Activated T-cell treated with anti-CD3 and anti-CD28 coated beads, Interleukin-2, amount 50 U/mL, for 48 hours (primary cell): ENCODE data around the gene MYRF.
A peak's percentile ranks its signal among the peaks of the same experiment; 100 is the strongest.

Experiments
- DNase-seq, 2 experiments: peaks; one replicate each; pipeline ENCODE4 v3.0.0-alpha.2; 2020

MYRF gene

GRCh38 chr11:61752117-61752924 lies at the start of gene MYRF:
Gene MYRF (plus strand): TSS chr11:61752636. CDS start chr11:61752745, 109 bp downstream.
- peak; percentile 74 to 80 for DNase-seq

GRCh38 chr11:61702701-61703312 lies 49.6 kb upstream of the MYRF start:
- DNase-seq = no peak

GRCh38 chr11:61704838-61705237 lies 47.6 kb upstream of the MYRF start:
- DNase-seq = no peak

GRCh38 chr11:61706452-61707400 lies 45.7 kb upstream of the MYRF start:
- no peak for DNase-seq

GRCh38 chr11:61707574-61707973 lies 44.9 kb upstream of the MYRF start:
- DNase-seq = no peak

GRCh38 chr11:61709110-61709509 lies 43.3 kb upstream of the MYRF start:
- no peak for DNase-seq

GRCh38 chr11:61709572-61709971 lies 42.9 kb upstream of the MYRF start:
- DNase-seq = no peak

DNA sequence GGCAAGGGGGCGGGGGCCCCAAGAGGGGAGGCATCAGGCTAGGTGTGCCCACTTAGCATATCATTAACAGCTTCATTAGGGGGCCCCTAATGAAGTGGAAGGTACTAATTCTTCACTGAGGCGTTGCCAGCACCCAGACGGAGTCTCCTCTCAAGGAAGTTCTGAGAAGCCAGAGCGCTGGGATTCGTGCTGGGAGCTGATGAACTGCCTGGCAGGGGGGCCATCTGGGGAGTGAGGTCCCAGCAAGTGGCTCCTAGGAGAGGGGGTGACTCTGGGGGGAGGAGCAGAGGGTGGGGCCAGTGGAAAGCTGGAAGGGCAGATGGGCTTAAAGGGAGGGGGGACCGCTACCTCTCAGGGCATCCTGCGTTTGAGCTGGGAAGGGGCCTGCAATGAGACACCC lies 42.4 kb upstream of the MYRF start:
- DNase-seq = no peak

- DNase-seq = no peak
Observed at GRCh38 chr11:61711037-61711436, 41.4 kb upstream of the MYRF start.

DNA sequence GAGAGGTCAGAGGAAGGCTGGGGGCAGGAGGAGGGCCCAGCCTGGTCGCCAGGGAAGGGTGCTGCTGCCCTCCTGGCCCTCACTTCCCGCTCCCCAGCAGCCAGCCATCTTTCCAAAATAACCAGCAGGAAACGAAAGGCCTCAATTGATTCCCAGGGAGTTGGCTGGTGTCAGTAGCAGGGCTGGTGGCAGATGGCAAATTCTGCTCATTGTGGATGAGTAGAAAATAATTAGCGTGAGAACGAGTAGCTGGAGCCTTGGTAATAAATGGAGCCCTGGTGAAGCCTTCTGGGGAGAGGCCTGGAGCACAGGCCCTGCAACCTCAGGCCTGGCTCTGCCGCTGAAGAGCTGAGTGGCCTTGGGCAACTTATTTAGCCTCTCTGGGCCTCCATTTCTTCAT lies 40.9 kb upstream of the MYRF start:
- no peak for DNase-seq

GRCh38 chr11:61712314-61712713 lies 40.1 kb upstream of the MYRF start:
- DNase-seq = no peak

GRCh38 chr11:61712846-61713245 lies 39.6 kb upstream of the MYRF start:
- no peak for DNase-seq

GRCh38 chr11:61713464-61713863 lies 39.0 kb upstream of the MYRF start:
- DNase-seq = no peak

DNA sequence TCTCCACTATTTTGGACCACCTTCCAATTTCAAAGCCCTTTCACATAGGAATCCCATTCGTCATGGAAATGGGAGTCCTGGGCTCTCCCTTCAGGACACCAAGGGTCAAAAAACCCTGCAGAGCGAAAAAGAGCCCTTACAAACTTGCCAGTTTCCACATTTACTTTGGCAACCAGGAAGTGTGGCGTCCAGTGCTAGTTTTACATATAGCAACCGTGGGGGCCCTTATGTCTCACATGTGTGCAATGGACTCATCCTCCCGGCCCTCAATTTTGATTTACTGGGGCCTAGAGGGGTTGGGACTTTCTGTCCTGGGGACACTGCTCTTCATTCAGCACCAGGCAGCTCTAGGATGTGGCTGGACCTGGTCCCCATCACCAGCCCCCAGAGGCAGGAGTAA lies 38.5 kb upstream of the MYRF start:
- no peak for DNase-seq

DNA sequence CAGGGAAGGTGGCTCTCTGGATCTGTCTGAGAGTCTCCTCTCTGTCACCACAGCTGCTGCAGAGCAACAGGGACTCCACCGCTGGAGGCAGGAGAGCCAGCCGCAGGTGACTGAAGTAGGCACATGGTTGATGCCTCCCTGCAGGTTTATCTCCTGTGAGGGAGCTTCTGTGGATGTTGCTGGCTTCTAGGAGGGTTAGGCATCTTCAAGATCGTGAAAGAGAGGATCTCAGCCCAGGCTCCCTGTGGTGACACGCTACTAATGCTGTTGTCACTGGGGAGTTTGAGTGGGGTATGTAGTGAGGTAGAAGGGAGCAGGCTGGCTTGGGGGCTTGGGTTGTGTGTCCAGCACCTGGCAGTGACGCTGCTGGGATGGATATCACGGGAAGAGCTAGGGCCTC lies 38.1 kb upstream of the MYRF start:
- DNase-seq = no peak

DNA sequence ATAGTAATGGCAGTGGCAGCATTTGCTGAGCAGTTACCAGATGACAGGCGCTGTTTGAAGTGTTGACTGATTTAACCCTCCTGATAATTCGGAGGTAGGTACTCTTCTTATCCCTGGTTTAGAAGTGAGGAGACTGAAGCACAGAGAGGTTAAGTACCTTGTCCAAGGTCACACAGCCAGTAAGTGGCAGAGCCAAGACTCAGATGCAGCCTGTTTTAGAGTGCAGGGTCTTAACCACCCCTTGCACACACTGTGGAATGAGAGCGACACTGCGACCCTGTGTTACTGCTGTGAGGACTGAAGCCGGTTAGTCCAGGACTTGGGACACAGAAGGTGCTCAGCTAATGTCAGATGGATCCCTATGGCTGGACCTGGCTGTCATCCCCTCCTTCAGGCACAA lies 37.5 kb upstream of the MYRF start:
- DNase-seq = no peak

DNA sequence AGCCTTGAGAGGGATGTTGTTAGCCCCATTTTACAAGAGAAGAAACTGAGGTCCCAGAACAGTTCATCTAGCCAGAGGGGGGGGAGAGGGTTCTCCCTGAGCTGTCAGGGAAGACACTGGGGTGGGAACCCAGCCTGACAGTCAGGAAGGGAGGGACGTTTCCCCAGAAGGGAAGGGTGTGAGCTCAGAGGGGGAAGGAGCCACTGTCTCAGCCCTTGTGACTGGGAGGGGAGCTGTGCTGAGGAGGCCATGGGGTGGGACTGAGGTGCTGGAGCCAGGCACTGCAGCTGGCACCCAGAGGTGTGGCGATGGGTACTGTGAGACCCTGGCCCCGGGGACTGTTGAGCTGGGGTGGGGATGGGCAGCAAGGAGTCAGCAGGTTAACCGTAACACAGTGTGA lies 36.6 kb upstream of the MYRF start:
- DNase-seq = no peak

DNA sequence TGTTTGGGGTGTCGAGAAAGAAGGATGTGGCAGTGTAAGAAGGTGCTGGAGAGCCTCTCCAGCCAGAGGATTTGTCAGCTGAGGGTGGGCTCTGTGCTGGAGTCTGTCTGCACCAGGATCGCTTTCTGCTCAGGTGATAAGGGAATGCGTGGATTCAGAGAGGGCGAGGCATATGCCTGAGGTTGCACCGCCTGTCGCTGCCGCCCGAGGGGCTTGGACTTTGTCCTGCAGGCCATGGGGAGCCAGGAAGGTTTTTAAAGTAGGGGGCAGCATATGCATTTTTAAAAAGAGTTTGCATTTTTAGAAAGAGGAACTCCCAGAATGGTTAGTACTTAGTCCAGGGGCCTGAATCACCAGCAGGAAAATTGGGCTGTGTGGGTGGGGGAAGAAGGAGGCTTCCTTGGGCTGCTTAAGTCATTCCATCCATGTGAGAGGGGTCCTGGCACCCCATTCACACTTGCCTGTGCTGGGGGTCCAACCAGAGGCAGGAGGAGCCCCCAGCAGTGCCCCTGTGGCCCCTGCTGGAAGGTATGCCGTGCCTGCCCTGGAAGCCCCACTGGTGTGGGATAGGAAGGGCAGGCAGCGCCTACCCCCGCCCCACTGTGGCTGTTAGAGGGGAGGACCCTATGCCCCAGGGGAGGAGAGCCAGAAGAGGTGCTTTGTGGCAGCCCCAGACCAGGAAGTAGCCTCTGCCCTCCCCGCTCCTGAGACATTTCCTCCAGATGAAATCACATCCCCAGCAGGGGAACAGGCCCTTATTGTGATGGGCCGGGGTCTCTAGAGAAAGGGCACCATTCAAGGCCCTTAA lies 35.8 kb upstream of the MYRF start:
- no peak for DNase-seq

DNA sequence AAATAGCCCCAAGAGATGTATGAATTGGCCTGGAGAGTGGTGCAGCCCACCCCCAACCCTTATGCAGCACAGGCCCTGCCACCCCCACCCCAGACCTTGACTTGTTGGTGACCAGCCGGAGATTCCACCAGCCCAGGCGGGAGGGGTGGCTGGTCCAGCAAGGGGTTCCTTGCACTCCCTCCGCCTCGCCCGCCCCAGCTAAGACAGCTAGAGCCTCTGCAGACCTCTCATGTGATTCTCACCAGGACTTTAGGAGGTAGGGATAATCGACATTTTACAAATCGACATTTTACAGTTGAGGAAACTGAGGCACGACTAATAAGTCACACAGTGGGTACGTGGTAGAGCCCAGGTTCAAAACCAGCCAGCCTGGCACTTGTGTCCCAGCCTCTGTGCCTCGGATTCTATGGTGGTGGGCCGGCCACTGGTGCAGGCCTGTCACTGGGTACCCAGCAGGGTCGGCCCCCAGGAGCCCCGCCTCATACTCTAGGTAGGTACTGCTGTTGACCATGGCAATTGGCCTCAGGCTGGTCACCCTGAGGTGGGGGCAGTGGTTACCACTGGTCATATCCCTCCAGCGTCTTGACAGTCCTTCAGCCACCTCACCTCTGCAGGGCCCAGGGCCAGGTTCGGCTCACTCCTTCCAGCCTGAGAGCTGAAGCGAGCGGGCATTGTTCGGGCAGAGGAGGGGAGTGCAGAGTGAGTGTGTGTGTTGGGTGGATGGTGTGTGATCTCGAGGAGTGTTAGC lies 35.0 kb upstream of the MYRF start:
- DNase-seq = no peak

GRCh38 chr11:61718046-61718531 lies 34.3 kb upstream of the MYRF start:
- DNase-seq = no peak

DNA sequence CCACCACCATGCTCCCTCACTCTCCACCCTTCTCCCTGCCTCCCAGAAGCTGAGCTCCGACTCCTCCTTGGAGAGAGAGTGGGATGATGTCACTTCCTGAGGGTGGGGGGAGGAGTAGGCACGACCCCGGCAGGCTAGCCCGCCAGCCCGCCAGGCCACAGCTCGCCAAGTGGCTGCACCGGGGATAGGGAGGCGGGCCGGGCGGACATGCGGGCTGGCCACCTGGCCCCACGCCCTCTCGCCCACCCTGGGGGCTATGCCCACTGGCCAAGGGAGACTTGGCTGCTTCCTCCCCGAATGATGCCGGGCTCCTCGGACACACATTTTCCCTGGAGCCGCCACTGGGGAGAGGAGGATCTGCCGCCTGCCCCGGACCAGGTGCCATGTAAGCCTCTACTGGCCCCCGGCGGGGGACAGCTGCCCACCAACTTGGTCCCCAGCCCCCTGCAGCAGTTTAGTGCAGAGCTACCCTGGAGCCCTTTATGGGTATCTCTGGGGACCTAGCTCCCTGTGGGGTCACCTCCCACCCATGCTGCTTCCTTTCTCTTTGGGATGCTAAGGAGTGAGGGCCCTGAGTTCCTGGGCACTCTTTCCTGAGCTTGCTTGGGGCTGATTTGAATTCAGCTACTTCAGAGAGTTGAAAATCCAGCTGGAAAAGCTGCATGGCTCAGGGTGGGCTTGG lies 33.7 kb upstream of the MYRF start:
- no peak for DNase-seq
